Pancreas (tissue), 10 donors: Measurements from ENCODE around the gene SERPINB10. TPM values are rescaled to one million over a fixed set of nuclear protein-coding genes. Genes with fewer than 3 reads are reported as not detected.
A peak's percentile ranks its signal among the peaks of the same experiment; 100 is the strongest.

Experiments
- ATAC-seq, 4 donors: fragments of 200-7000 bp; cut with Tn5 transposase; one replicate each; pipeline versions ENCODE4 v1.8.0 to v1.9.1; 2020; ENCODE audit warnings: mild to moderate bottlenecking in 4 of 4, moderate library complexity in 4 of 4
- DNase-seq, 6 donors: peaks; one replicate each; pipeline ENCODE4 v3.0.0-alpha.2; 2020
- FAIRE-seq: peaks from 2 replicates; lab custom pipeline; 2012; peaks lifted over from hg19 to GRCh38; lab: Jason Lieb, UNC
- H3K27ac ChIP-seq, 4 donors: fragments of 200-600 bp; sonication (generic); 1 replicate in 3 of 4; 2 replicates in 1 of 4; pipeline versions ENCODE4 v1.5.0 to v1.8.0; 2020
- H3K27me3 ChIP-seq, 4 donors: fragments of 200-600 bp; one replicate each; pipeline ENCODE4 v1.8.0; 2021
- H3K36me3 ChIP-seq, 3 donors: fragments of 200-600 bp; sonication (generic) in 1 of 3; one replicate each; pipeline versions ENCODE4 v1.5.0 to v1.8.0; 2020 to 2021
- H3K4me1 ChIP-seq, 3 donors: fragments of 200-600 bp; one replicate each; pipeline ENCODE4 v1.8.0; 2021
- H3K4me3 ChIP-seq, 4 donors: fragments of 200-600 bp; sonication (generic) in 2 of 4; one replicate each; pipeline versions ENCODE4 v1.5.0 to v1.8.0; 2020 to 2021
- H3K9me3 ChIP-seq, 4 donors: fragments of 200-600 bp; one replicate each; pipeline ENCODE4 v1.8.0; 2021
- WGBS, 2 donors: extraction: QIAGEN DNeasy Blood & Tissue Kit; methylation state at CpG; one replicate each; pipeline ENCODE4 v1.1.7; 2013; 5-methylcytosine and 5-hydroxymethylcytosine counted together
- intact Hi-C, 3 donors: fragments of 100-400 bp; cut with DNase I; formaldehyde crosslinking; loops; one replicate each; pipeline versions ENCODE4 v1.11.1 to v1.14.2; 2022
- polyA plus RNA-seq, 2 donors: library from polyadenylated mRNA; stranded (reverse); fragments of 200-250 nt; gene quantifications; one replicate each; pipeline ENCODE4 v1.2.3, GENCODE V29; 2013
- total RNA-seq, 6 donors: library from RNA; stranded (reverse); fragmentation: NEBNext Ultra II Directional in 4 of 6; extraction: Animal tissue kit (Norgen Biotek cat#: 25700) in 4 of 6; gene quantifications; one replicate each; pipeline versions ENCODE4 v1.2.1 to v1.2.4, GENCODE V29; 2021 to 2023
- TF ChIP-seq, protein P1 (sequence below), 4 donors: fragments of 200-600 bp; sonication (generic) in 3 of 4; IDR thresholded peaks; one replicate each; pipeline versions ENCODE4 v1.5.0 to v1.8.0; 2021; ENCODE audit warnings: antibody characterized with exemption in 4 of 4
- donor health status: healthy with polysubstance abuse.
- donor health status: DM: no; HTN: no; CAD: no; lungs with moderate emphysema.
- donor health status: DM: no; HTN: no; CAD: no.
- donor health status: control.
- donor health status: control.
- donor health status: Bipolar disorder and iron deficiency.
- donor health status: DM: yes; HTN: yes; CAD: no.
- donor health status: DM: no; HTN: no; CAD: no.
- donor health status: DM: no; HTN: no; CAD: no.
- donor health status: DM: yes; HTN: yes; CAD: no.

The SERPINB10 gene
- total and polyA plus RNA-seq, 8 donors = not detected

- Histone ChIP-seq H3K36me3 (no peaks in the 10 kb centered on the region), H3K27ac (no peak overlapping the region), H3K27me3 (no peaks in the 10 kb centered on the region), H3K4me1 (no peaks in the 10 kb centered on the region), H3K4me3 (no peak overlapping the region), H3K9me3 (no peaks in the 10 kb centered on the region)
- no peak for ATAC-seq
- intact Hi-C loops = no loop called here
- TF ChIP-seq, protein P1, sequence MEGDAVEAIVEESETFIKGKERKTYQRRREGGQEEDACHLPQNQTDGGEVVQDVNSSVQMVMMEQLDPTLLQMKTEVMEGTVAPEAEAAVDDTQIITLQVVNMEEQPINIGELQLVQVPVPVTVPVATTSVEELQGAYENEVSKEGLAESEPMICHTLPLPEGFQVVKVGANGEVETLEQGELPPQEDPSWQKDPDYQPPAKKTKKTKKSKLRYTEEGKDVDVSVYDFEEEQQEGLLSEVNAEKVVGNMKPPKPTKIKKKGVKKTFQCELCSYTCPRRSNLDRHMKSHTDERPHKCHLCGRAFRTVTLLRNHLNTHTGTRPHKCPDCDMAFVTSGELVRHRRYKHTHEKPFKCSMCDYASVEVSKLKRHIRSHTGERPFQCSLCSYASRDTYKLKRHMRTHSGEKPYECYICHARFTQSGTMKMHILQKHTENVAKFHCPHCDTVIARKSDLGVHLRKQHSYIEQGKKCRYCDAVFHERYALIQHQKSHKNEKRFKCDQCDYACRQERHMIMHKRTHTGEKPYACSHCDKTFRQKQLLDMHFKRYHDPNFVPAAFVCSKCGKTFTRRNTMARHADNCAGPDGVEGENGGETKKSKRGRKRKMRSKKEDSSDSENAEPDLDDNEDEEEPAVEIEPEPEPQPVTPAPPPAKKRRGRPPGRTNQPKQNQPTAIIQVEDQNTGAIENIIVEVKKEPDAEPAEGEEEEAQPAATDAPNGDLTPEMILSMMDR (IDR thresholded peaks at IDR 0.05) = no peak
- 87 to 91% methylated on average over 2 of the region's 2 CpGs for WGBS, 2 donors
- DNase-seq = no peak
- no peak for FAIRE-seq
Measured at GRCh38 chr18:63889626-63890025, 18.1 kb upstream of the SERPINB10 start.

- Histone ChIP-seq H3K4me1 (no peaks in the 10 kb centered on the region), H3K4me3 (no peak overlapping the region), H3K9me3 (no peaks in the 10 kb centered on the region), H3K27me3 (no peaks in the 10 kb centered on the region), H3K27ac (no peak overlapping the region), H3K36me3 (no peaks in the 10 kb centered on the region)
- intact Hi-C loops = no loop called here
- DNase-seq (no peak), ATAC-seq (no peak), FAIRE-seq (no peak)
- TF ChIP-seq, protein P1 (IDR thresholded peaks at IDR 0.05) = no peak
- 83 to 85% methylated on average over 6 of the region's 6 CpGs for WGBS, 2 donors
Measured at GRCh38 chr18:63890237-63890949, 17.4 kb upstream of the SERPINB10 start.

DNA sequence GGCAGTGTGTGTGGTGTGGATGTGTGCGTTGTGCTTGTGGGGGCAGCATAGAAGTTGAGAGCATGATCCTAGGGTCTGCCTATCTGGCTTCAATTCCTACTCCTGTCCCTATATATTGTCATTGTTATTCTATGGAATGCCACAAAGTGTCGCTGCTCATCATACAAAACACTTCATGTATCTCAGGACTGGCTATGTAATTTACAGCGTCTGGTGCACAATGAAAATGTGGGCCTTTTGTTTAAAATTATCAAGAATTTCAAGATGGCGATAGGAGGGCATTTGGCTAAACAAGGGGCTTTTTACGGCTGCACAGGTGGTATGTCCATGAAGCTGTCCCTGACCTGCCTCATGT lies 16.8 kb upstream of the SERPINB10 start:
- no peak for DNase-seq
- H3K36me3 ChIP-seq = no peaks in the 10 kb centered on the region
- H3K4me1 ChIP-seq = no peaks in the 10 kb centered on the region
- no peaks in the 10 kb centered on the region for H3K9me3 ChIP-seq
- H3K4me3 ChIP-seq = no peak overlapping the region
- H3K27me3 ChIP-seq = no peaks in the 10 kb centered on the region
- WGBS, 2 donors = 84 to 88% methylated on average over 5 of the region's 5 CpGs
- H3K27ac ChIP-seq = no peak overlapping the region
- no peak for FAIRE-seq
- ATAC-seq = no peak
- intact Hi-C loops = no loop called here
- TF ChIP-seq, protein P1 (IDR thresholded peaks at IDR 0.05) = no peak

DNA sequence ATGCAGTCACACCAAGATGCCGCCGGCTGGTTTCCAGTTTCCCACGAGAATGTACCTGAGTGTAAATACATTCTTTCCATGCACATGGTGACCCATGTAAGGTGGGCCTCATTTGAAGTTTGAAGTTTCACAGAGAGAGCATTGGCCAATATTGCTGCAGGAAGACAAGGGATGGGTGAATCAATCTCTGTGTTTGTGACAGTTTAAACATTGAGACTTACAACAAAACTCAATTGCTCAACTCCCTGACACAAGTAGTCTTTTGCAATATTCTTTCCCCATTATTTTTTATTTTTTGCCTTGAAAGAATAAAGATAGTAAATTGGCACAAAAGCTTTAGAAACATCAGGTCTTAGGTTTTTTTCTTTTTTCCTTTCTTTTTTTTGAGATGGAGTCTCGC lies 15.2 kb upstream of the SERPINB10 start:
- Histone ChIP-seq H3K36me3 (no peaks in the 10 kb centered on the region), H3K27me3 (no peaks in the 10 kb centered on the region), H3K9me3 (no peaks in the 10 kb centered on the region), H3K4me3 (no peak overlapping the region), H3K27ac (no peak overlapping the region), H3K4me1 (no peaks in the 10 kb centered on the region)
- TF ChIP-seq, protein P1 (IDR thresholded peaks at IDR 0.05) = no peak
- intact Hi-C loops = no loop called here
- DNase-seq (no peak), FAIRE-seq (no peak), ATAC-seq (no peak)
- 89 to 90% methylated on average over 4 of the region's 4 CpGs for WGBS, 2 donors

GRCh38 chr18:63894106-63894772 lies 13.5 kb upstream of the SERPINB10 start:
- intact Hi-C loops = no loop called here
- H3K4me3 ChIP-seq = no peak overlapping the region
- H3K27ac ChIP-seq = no peak overlapping the region
- no peaks in the 10 kb centered on the region for H3K27me3 ChIP-seq
- TF ChIP-seq, protein P1 (IDR thresholded peaks at IDR 0.05) = no peak
- no peak for ATAC-seq
- no peaks in the 10 kb centered on the region for H3K9me3 ChIP-seq
- no peak for FAIRE-seq
- WGBS, 2 donors = 86 to 88% methylated on average over 6 of the region's 6 CpGs
- peak in 1 of 6 donors; percentile 38 for DNase-seq
- no peaks in the 10 kb centered on the region for H3K36me3 ChIP-seq
- H3K4me1 ChIP-seq = no peaks in the 10 kb centered on the region
